GM12878 (cell line): ENCODE measurements around the gene PPP1CA. TPM values are rescaled to one million over a fixed set of nuclear protein-coding genes. Genes with fewer than 3 reads are reported as not detected.
A peak's percentile ranks its signal among the peaks of the same experiment; 100 is the strongest.

ENCODE experiments used
- ATAC-seq: fragments of 200-7000 bp; cut with Tn5 transposase; 3 replicates; pipeline ENCODE4 v1.9.1; 2020; ENCODE audit warnings: mild to moderate bottlenecking, moderate library complexity
- BruUV-seq: library from RNA; stranded (reverse); fragments of 400-500 nt; replicated peaks from 2 replicates; lab custom pipeline; 2021; lab: Mats Ljungman, UMichigan
- CTCF ChIA-PET: fragments of 300-600 bp; sonication (Branson Sonifier 250); formaldehyde crosslinking; extraction: SDS; loops from one replicate; lab custom pipeline; 2021; ENCODE audit warnings: inconsistent platforms; lab: Yijun Ruan, JAX
- POLR2A ChIA-PET: fragments of 350-600 bp; formaldehyde crosslinking; extraction: SDS; loops from one replicate; lab custom pipeline; 2021; ENCODE audit warnings: inconsistent platforms; lab: Charles Lee
- RAD21 ChIA-PET: fragments of 300-600 bp; sonication (Branson Sonifier 250); formaldehyde crosslinking; loops from one replicate; lab custom pipeline; 2023; ENCODE audit warnings: antibody characterized with exemption; ENCODE audit not compliant: unreplicated experiment; lab: Charles Lee
- SMC1A ChIA-PET: fragments of 300-600 bp; sonication (Branson Sonifier 250); formaldehyde crosslinking; loops from one replicate; lab custom pipeline; 2023; ENCODE audit not compliant: unreplicated experiment, uncharacterized antibody; lab: Charles Lee
- DNase-seq: peaks from one replicate; pipeline ENCODE4 v3.0.0-alpha.2; 2011; ENCODE audit warnings: low read depth, low spot score
- FAIRE-seq: peaks from 3 replicates; lab custom pipeline; 2011; peaks lifted over from hg19 to GRCh38; lab: Jason Lieb, UNC
- H2AFZ ChIP-seq: 2 replicates; pipeline ENCODE4 v1.6.0; 2011; ENCODE audit warnings: low read depth, low read length, control low read depth; ENCODE audit not compliant: control insufficient read depth
- H3K27ac ChIP-seq: 2 replicates; pipeline ENCODE4 v1.5.1; 2011; ENCODE audit warnings: control low read depth; ENCODE audit not compliant: control insufficient read depth, insufficient read depth
- H3K27me3 ChIP-seq, 2 experiments: replicated peaks in 1 of 2; 2 replicates each; pipeline versions ENCODE4 v1.6.0 to v1.6.1; 2011; ENCODE audit warnings: low read length in 1 of 2; ENCODE audit not compliant: control insufficient read depth in 2 of 2, insufficient read depth in 2 of 2
- H3K36me3 ChIP-seq, 2 experiments: 2 replicates each; pipeline ENCODE4 v1.5.1; 2011; ENCODE audit warnings: low read length in 1 of 2; ENCODE audit not compliant: control insufficient read depth in 2 of 2, insufficient read depth in 2 of 2
- H3K4me1 ChIP-seq: 2 replicates; pipeline ENCODE4 v1.6.1; 2011; ENCODE audit warnings: mild to moderate bottlenecking, low read length, moderate library complexity, mixed read lengths; ENCODE audit not compliant: control insufficient read depth, insufficient read depth
- H3K4me2 ChIP-seq: 2 replicates; pipeline ENCODE4 v1.6.0; 2011; ENCODE audit warnings: control low read depth; ENCODE audit not compliant: control insufficient read depth, insufficient read depth
- H3K4me3 ChIP-seq: fragments of 200-600 bp; sonication (generic); 2 replicates; pipeline ENCODE4 v1.5.1; 2016
- H3K79me2 ChIP-seq: 2 replicates; pipeline ENCODE4 v1.6.0; 2011; ENCODE audit warnings: low read length; ENCODE audit not compliant: control insufficient read depth, insufficient read depth
- H3K9ac ChIP-seq: 2 replicates; pipeline ENCODE4 v1.8.0; 2011; ENCODE audit warnings: low read length, control low read depth, mixed read lengths; ENCODE audit not compliant: control insufficient read depth, insufficient read depth
- H3K9me3 ChIP-seq: replicated peaks from 3 replicates; pipeline ENCODE4 v1.5.1; 2011; ENCODE audit warnings: mild to moderate bottlenecking, low read length; ENCODE audit not compliant: control insufficient read depth, insufficient read depth
- H4K20me1 ChIP-seq: 2 replicates; pipeline ENCODE4 v1.6.0; 2011; ENCODE audit not compliant: control insufficient read depth, insufficient read depth
- ATF7 ChIP-seq: fragments of 450-650 bp; IDR thresholded peaks from 2 replicates; pipeline ENCODE4 v1.6.1; 2016; ENCODE audit warnings: low read depth, mild to moderate bottlenecking
- CBX5 ChIP-seq: sonication (generic); IDR thresholded peaks from 2 replicates; pipeline ENCODE4 v1.6.1; 2016; ENCODE audit warnings: low read depth, moderate library complexity, mild to moderate bottlenecking, inconsistent platforms
- CEBPZ ChIP-seq: fragments of 150-350 bp; IDR thresholded peaks from 2 replicates; pipeline ENCODE4 v1.6.1; 2016; ENCODE audit warnings: low read depth, low read length
- FOS ChIP-seq: IDR thresholded peaks from 3 replicates; pipeline ENCODE4 v1.6.1; 2011; ENCODE audit warnings: borderline replicate concordance; ENCODE audit not compliant: insufficient read length; ENCODE audit errors: extremely low read depth
- HDAC6 ChIP-seq: fragments of 200-600 bp; sonication (generic); IDR thresholded peaks from one replicate; pipeline ENCODE4 v1.8.0; 2017; ENCODE audit warnings: antibody characterized with exemption; ENCODE audit not compliant: unreplicated experiment
- IKZF1 ChIP-seq: fragments of 450-650 bp; conservative IDR thresholded peaks from 2 replicates; pipeline ENCODE4 v1.6.1; 2017; ENCODE audit warnings: antibody characterized with exemption, mild to moderate bottlenecking
- IRF4 ChIP-seq: IDR thresholded peaks from 2 replicates; pipeline ENCODE4 v1.6.1; 2011; ENCODE audit warnings: low read depth, low read length
- KDM1A ChIP-seq: fragments of 200-600 bp; sonication (generic); IDR thresholded peaks from 2 replicates; pipeline ENCODE4 v1.6.1; 2016; ENCODE audit warnings: borderline replicate concordance
- POLR2AphosphoS2 ChIP-seq: IDR thresholded peaks from 2 replicates; pipeline ENCODE4 v1.6.1; 2011; ENCODE audit warnings: low read depth, mild to moderate bottlenecking, low read length, improper control_type of control experiment, moderate library complexity
- RAD21 ChIP-seq: IDR thresholded peaks from 2 replicates; pipeline ENCODE4 v1.6.1; 2011; ENCODE audit warnings: mild to moderate bottlenecking, low read depth, low read length, moderate library complexity; ENCODE audit not compliant: insufficient read depth
- RAD51 ChIP-seq: fragments of 450-650 bp; IDR thresholded peaks from 2 replicates; pipeline ENCODE4 v1.6.1; 2016; ENCODE audit warnings: moderate library complexity, mild to moderate bottlenecking, inconsistent platforms
- SRF ChIP-seq, 2 experiments: IDR thresholded peaks; 2 replicates each; pipeline ENCODE4 v1.6.1; 2011; ENCODE audit warnings: low read depth in 2 of 2, low read length in 2 of 2, mild to moderate bottlenecking in 1 of 2, moderate library complexity in 1 of 2
- STAT1 ChIP-seq: fragments of 450-650 bp; conservative IDR thresholded peaks from 2 replicates; pipeline ENCODE4 v1.6.1; 2014; ENCODE audit warnings: antibody characterized with exemption, mild to moderate bottlenecking
- TARDBP ChIP-seq: IDR thresholded peaks from 2 replicates; pipeline ENCODE4 v1.6.1; 2016; ENCODE audit warnings: borderline replicate concordance
- WRNIP1 ChIP-seq: IDR thresholded peaks from 2 replicates; pipeline ENCODE4 v1.6.1; 2011; ENCODE audit warnings: low read depth, low read length, improper control_type of control experiment, borderline replicate concordance
- ZNF207 ChIP-seq: fragments of 450-650 bp; IDR thresholded peaks from 2 replicates; pipeline ENCODE4 v1.6.1; 2014; ENCODE audit warnings: antibody characterized with exemption, mild to moderate bottlenecking, borderline replicate concordance
- ZNF24 ChIP-seq: fragments of 450-650 bp; IDR thresholded peaks from 2 replicates; pipeline ENCODE4 v1.6.1; 2017; ENCODE audit warnings: antibody characterized with exemption, mild to moderate bottlenecking
- ZSCAN29 ChIP-seq: fragments of 450-650 bp; IDR thresholded peaks from 2 replicates; pipeline ENCODE4 v1.6.1; 2017; ENCODE audit warnings: mild to moderate bottlenecking, moderate library complexity
- WGBS: methylation state at CpG from one replicate; pipeline ENCODE4 v1.1.6; 2016; ENCODE audit warnings: low lambda C conversion rate; ENCODE audit not compliant: insufficient replicate concordance, insufficient coverage; ENCODE audit errors: missing lambda C conversion rate; 5-methylcytosine and 5-hydroxymethylcytosine counted together
- in situ Hi-C: fragments of 300-500 bp; cut with MboI; formaldehyde crosslinking; loops from 9 replicates; pipeline ENCODE4 v1.14.3; 2018; ENCODE audit warnings: mixed read lengths
- intact Hi-C: fragments of 100-400 bp; cut with micrococcal nuclease; formaldehyde crosslinking; loops from one replicate; pipeline ENCODE4 v1.14.2; 2022; ENCODE audit not compliant: unreplicated experiment
- polyA plus RNA-seq, 11 experiments: library from polyadenylated mRNA; depleted of rRNA in 4 of 11; unstranded in 6 of 11; stranded (reverse) in 5 of 11; fragments of >200 nt; fragmentation: Nextera tagmentation in 4 of 11; fragmentation: Illumina TruSeq in 1 of 11; extraction: Ambion mirVana in 4 of 11; extraction: Trizol in 1 of 11; gene quantifications; 1 replicate in 1 of 11; 2 replicates in 10 of 11; pipeline versions ENCODE4 v1.2.1 to v1.2.3, GENCODE V29; 2011 to 2016; ENCODE audit warnings: inconsistent platforms in 2 of 11, missing spikeins in 2 of 11, low read depth in 1 of 11
- total RNA-seq, 4 experiments: library from RNA; depleted of rRNA in 3 of 4; stranded (reverse); fragments of >200 nt in 3 of 4; fragmentation: Illumina TruSeq in 1 of 4; extraction: Trizol in 1 of 4; gene quantifications; 2 replicates each; pipeline versions ENCODE4 v1.2.1 to v1.2.3, GENCODE V29; 2013 to 2021

The PPP1CA gene
- total and polyA plus RNA-seq, 10 of the 15 experiments (the other 5 are each of a cell fraction or from before 2014, with no cell fraction given), result 26.4 to 458 (median 240) TPM

DNA sequence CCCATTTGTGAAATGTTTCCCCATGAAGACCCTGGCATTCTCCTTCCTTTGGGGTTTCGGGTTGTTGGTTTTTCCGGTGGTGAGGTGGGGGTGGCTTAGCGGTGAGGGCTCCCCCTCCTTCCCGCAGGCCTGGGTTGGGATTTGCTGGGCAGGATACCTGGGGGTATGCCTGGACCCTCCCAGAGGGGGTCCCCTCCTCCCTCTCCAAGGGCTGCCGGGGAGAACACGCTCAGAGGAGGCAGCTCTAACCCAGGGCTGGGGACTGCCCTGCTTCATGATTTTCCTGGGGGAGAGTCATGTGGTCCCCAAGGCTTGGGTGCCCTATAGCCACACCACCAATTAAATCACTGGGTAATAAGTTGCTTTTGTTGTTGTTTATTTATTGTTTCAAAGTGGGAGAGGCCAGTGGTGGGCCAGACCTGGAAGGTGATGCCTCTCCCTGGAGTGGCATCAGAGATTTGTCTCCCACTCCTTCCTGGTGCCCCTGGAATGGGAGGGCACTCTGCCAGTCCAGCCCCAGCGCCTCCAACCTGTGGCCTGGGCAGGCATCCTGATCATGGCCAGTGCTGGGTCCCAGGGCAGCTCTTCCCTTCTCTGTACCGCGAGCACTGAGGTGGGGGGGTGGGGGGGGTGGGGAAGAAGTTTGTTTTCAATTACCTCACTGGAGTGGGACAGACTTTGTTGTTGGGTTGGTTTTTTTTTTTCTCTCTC, 26.9 kb downstream of the PPP1CA start (continued):
- TF ChIP-seq CBX5, result no peak
- no peak for TF ChIP-seq ATF7
- TF ChIP-seq HDAC6, result no peak
- TF ChIP-seq ZNF207, result no peak
- no peak for TF ChIP-seq WRNIP1
- TF ChIP-seq FOS, result no peak
- no peak for TF ChIP-seq SRF (IDR thresholded peaks at IDR 0.05; ENCODE audit: low read depth in 2 of 2, low read length in 2 of 2)
- TF ChIP-seq, all 136 proteins: peak for 0

DNA sequence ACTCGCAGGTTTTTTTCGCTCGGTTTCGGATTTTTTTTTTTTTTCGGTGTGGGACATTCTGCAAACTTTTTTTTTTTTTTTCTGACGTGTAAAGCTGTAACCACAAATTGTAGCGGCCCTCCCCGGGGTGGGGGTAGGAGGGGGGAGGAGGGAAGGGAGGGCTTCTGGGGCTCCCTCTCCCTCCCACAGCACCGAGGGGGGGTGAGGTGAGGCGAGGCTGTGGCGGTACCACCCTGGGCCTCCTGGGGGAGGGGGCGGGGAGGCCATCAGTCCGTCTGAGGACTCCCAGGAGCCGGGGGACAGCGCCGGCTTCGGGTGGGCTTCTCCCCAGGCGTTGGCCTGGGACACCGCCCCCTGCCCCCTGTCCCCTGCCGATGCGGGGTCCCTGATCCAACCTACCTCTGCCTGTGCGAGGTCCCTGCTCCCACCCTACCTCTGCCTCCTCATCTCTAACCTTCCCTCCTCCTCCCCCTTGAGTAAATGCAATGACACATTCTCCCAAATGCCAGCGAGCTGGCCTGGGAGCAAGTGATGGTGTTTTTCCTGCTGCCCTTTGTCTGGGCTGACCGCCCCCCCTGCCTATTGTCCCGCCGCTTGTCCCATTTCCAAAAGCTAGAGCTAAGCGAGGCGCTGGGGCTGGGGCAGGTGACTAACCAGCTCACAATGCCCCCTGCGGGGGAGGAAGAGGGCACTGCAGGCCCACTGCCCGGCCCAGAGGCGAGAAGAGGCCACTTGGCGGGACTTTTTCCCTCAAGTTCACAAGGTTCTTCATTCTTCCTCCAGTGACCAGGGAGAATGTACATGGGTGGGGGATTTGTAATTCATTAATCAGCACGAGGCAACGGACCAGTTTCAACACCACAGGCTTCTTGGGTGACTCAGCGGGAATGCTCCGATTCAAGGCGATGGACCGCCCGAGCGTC, 27.7 kb downstream of the PPP1CA start:
- Histone ChIP-seq H3K4me3 (peak overlapping the region; percentile 88), H2AFZ (peak overlapping the region; percentile 29; the same call in 1 of the 2 replicates), H4K20me1 (0 out of 2 replicates have a peak, but pooled peaks cover 3% of the 10 kb centered on the region), H3K4me1 (peaks cover 19% of the 10 kb centered on the region), H3K4me2 (peak overlapping the region; percentile 92), H3K9ac (peak overlapping the region; percentile 39; the same call in 1 of the 2 replicates), H3K27ac (peak overlapping the region; percentile 2; the same call in 1 of the 2 replicates), H3K36me3 (no peaks in the 10 kb centered on the region), H3K79me2 (no peaks in the 10 kb centered on the region), H3K9me3 (no peaks in the 10 kb centered on the region), H3K27me3 (peaks cover 2 to 4% of the 10 kb centered on the region in 2 experiments; a peak in 3 of 4 replicates)
- no peak for FAIRE-seq
- BruUV-seq, result no TSS peak
- no peak for DNase-seq
- in situ Hi-C loops (no loop called here), intact Hi-C loops (no loop called here)
- ATAC-seq, result peak; percentile 58
- RAD21 ChIA-PET, result interaction anchor here (0.6 to 6.5 kb wide), 9 partner anchors 12 to 335 kb away, joined by 3 to 122 read pairs (median 5); partner anchors contain the start of genes KDM2A, POLD4 and RAD9A
- WGBS, result 18% methylated on average over 35 of the region's 40 CpGs
- CTCF ChIA-PET, result interaction anchor here (0.6 to 26.2 kb wide), 7 partner anchors 6 to 256 kb away, joined by 3 to 1301 read pairs (median 18); partner anchors contain the start of genes CLCF1, NUDT8, POLD4 and RAD9A
- SMC1A ChIA-PET, result interaction anchor here (0.8 to 21.3 kb wide), 7 partner anchors 7 to 104 kb away, joined by 3 to 646 read pairs (median 4); partner anchors contain the start of gene POLD4
- POLR2A ChIA-PET, result interaction anchor here (0.7 to 4.3 kb wide), 11 partner anchors 7 to 186 kb away, joined by 3 to 32 read pairs (median 6); partner anchors contain the start of genes POLD4, PPP1CA and RAD9A
- TF ChIP-seq CEBPZ (no peak), TARDBP (no peak), ZSCAN29 (no peak), RAD51 (no peak), SRF (IDR thresholded peaks at IDR 0.05; ENCODE audit: low read depth in 2 of 2, low read length in 2 of 2) (no peak), RAD21 (peak; percentile 36; the same call in 1 of the 2 replicates), IKZF1 (peak; percentile 31; the same call in 1 of the 2 replicates), ZNF24 (no peak), STAT1 (no peak), KDM1A (no peak), POLR2AphosphoS2 (no peak), IRF4 (no peak)
